ENCODE measurements around the gene LIPA. TPM values are rescaled to one million over a fixed set of nuclear protein-coding genes. Genes with fewer than 3 reads are reported as not detected.

Gene LIPA
- total RNA-seq, 1 donor from 2014 or later = 18.9 TPM

DNA sequence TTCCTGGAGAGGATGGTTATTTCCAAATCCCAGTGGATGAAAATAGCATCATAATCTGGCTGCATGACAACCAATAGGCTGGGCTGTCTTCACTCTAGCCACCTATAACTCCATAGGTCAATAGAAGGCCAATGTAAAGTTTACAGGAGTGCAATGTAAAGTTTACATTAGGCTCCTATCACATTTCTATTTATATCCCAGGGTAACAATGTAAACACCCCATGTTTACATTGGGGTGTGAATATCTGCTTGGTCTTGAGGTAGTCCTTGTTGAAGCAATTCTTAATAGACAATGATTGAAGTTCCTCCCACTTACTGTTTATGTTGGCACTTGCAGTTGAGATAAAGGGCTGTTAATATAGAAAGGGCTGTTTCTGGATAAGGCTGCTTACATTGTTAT lies 65.9 kb downstream of the LIPA start:
- Mint-ChIP-seq H3K4me1 (no peaks in the 10 kb centered on the region), H3K36me3 (no peaks in the 10 kb centered on the region), H3K9me3 (no peaks in the 10 kb centered on the region), H3K27me3 (ENCODE audit: insufficient read depth, low read depth) (no peaks in the 10 kb centered on the region), H3K27ac (no peak overlapping the region), H3K4me3 (no peak overlapping the region)
- Histone ChIP-seq H2AFZ (replicated peaks) (no peak overlapping the region), H3K4me1 (no peaks in the 10 kb centered on the region), H3K36me3 (no peaks in the 10 kb centered on the region), H3K9me3 (ENCODE audit: low read depth) (no peaks in the 10 kb centered on the region), H3K27ac (no peak overlapping the region), H3K27me3 (no peaks in the 10 kb centered on the region), H3K9ac (no peak overlapping the region), H3K4me3 (no peak overlapping the region), H3K4me2 (no peak overlapping the region), H4K20me1 (ENCODE audit: low read depth) (no peaks in the 10 kb centered on the region), H3K79me2 (ENCODE audit: low read depth) (no peaks in the 10 kb centered on the region), H3F3A (ENCODE audit: low read depth) (no peaks in the 10 kb centered on the region)
- TF ChIP-seq, protein P1, sequence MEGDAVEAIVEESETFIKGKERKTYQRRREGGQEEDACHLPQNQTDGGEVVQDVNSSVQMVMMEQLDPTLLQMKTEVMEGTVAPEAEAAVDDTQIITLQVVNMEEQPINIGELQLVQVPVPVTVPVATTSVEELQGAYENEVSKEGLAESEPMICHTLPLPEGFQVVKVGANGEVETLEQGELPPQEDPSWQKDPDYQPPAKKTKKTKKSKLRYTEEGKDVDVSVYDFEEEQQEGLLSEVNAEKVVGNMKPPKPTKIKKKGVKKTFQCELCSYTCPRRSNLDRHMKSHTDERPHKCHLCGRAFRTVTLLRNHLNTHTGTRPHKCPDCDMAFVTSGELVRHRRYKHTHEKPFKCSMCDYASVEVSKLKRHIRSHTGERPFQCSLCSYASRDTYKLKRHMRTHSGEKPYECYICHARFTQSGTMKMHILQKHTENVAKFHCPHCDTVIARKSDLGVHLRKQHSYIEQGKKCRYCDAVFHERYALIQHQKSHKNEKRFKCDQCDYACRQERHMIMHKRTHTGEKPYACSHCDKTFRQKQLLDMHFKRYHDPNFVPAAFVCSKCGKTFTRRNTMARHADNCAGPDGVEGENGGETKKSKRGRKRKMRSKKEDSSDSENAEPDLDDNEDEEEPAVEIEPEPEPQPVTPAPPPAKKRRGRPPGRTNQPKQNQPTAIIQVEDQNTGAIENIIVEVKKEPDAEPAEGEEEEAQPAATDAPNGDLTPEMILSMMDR (IDR thresholded peaks at IDR 0.05) = no peak
- TF ChIP-seq EZH2 (IDR thresholded peaks at IDR 0.05) = no peak
- no peak for TF ChIP-seq EZH2phosphoT487 (IDR thresholded peaks at IDR 0.05)
- no peak for DNase-seq (ENCODE audit: low spot score)

DNA sequence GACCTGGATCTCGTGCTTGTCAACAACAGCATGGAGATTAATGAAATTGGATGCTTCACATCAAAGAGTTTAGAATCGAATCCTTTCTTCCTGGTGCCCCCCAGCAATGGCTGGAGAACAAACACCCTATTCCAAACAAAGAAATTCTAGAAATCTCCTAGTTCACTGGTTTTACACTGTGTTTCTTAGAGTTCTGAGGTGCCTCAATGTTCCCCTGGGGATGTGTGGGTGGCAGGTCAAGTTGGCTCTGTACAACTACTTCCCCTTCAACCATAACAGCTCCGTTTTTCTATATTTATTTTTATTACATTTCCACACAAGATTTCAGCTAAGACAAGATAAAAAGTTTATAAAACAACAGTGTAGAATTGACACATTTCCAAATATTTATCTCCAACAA lies 66.9 kb downstream of the LIPA start:
- TF ChIP-seq EZH2phosphoT487 (IDR thresholded peaks at IDR 0.05) (no peak), EZH2 (IDR thresholded peaks at IDR 0.05) (no peak)
- TF ChIP-seq, protein P1 (IDR thresholded peaks at IDR 0.05) = no peak
- Histone ChIP-seq H3K9ac (no peak overlapping the region), H3K79me2 (ENCODE audit: low read depth) (no peaks in the 10 kb centered on the region), H4K20me1 (ENCODE audit: low read depth) (no peaks in the 10 kb centered on the region), H3K4me3 (no peak overlapping the region), H2AFZ (replicated peaks) (no peak overlapping the region), H3K36me3 (no peaks in the 10 kb centered on the region), H3K27me3 (no peaks in the 10 kb centered on the region), H3K9me3 (ENCODE audit: low read depth) (no peaks in the 10 kb centered on the region), H3K27ac (no peak overlapping the region), H3F3A (ENCODE audit: low read depth) (no peaks in the 10 kb centered on the region), H3K4me2 (no peak overlapping the region), H3K4me1 (no peaks in the 10 kb centered on the region)
- no peaks in the 10 kb centered on the region for H3K4me1 Mint-ChIP-seq
- H3K27ac Mint-ChIP-seq = no peak overlapping the region
- no peak overlapping the region for H3K4me3 Mint-ChIP-seq
- no peaks in the 10 kb centered on the region for H3K9me3 Mint-ChIP-seq
- no peak for DNase-seq (ENCODE audit: low spot score)
- no peaks in the 10 kb centered on the region for H3K36me3 Mint-ChIP-seq
- no peaks in the 10 kb centered on the region for H3K27me3 Mint-ChIP-seq (ENCODE audit: insufficient read depth, low read depth)

DNA sequence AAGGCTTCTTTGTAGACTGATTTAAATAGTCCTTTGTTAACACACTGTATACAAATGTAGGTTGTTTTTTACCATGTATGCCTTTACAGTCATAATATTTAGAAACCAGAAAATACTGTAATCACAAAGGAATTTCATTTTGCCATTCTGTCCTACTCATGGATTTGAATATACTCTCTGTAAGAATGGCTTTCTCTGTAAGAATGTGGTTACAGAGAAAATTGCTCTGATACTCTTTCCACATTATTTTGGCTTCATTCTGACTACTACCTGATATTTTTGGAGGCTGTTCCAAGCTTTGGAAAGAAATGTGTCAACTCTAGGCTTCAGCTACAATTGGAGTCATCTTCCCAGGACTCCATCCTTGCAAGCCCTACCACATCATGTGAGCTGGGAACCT lies 68.0 kb downstream of the LIPA start:
- Histone ChIP-seq H3K4me2 (no peak overlapping the region), H3K36me3 (no peaks in the 10 kb centered on the region), H3K9ac (no peak overlapping the region), H3K79me2 (ENCODE audit: low read depth) (no peaks in the 10 kb centered on the region), H4K20me1 (ENCODE audit: low read depth) (no peaks in the 10 kb centered on the region), H3F3A (ENCODE audit: low read depth) (no peaks in the 10 kb centered on the region), H2AFZ (replicated peaks) (no peak overlapping the region), H3K27ac (no peak overlapping the region), H3K4me1 (no peaks in the 10 kb centered on the region), H3K27me3 (no peaks in the 10 kb centered on the region), H3K4me3 (no peak overlapping the region), H3K9me3 (ENCODE audit: low read depth) (no peaks in the 10 kb centered on the region)
- Mint-ChIP-seq H3K36me3 (no peaks in the 10 kb centered on the region), H3K27me3 (ENCODE audit: insufficient read depth, low read depth) (no peaks in the 10 kb centered on the region), H3K9me3 (no peaks in the 10 kb centered on the region), H3K27ac (no peak overlapping the region), H3K4me3 (no peak overlapping the region), H3K4me1 (no peaks in the 10 kb centered on the region)
- TF ChIP-seq EZH2 (IDR thresholded peaks at IDR 0.05) = no peak
- TF ChIP-seq EZH2phosphoT487 (IDR thresholded peaks at IDR 0.05) = no peak
- TF ChIP-seq, protein P1 (IDR thresholded peaks at IDR 0.05) = no peak
- DNase-seq (ENCODE audit: low spot score) = no peak
